Measurements from ENCODE around the gene GPHB5. TPM values are rescaled to one million over a fixed set of nuclear protein-coding genes. Genes with fewer than 3 reads are reported as not detected.

The GPHB5 gene
- total and polyA plus RNA-seq, 2 of the 13 experiments (the other 11 are each of a cell fraction or from before 2014, with no cell fraction given): not detected

DNA sequence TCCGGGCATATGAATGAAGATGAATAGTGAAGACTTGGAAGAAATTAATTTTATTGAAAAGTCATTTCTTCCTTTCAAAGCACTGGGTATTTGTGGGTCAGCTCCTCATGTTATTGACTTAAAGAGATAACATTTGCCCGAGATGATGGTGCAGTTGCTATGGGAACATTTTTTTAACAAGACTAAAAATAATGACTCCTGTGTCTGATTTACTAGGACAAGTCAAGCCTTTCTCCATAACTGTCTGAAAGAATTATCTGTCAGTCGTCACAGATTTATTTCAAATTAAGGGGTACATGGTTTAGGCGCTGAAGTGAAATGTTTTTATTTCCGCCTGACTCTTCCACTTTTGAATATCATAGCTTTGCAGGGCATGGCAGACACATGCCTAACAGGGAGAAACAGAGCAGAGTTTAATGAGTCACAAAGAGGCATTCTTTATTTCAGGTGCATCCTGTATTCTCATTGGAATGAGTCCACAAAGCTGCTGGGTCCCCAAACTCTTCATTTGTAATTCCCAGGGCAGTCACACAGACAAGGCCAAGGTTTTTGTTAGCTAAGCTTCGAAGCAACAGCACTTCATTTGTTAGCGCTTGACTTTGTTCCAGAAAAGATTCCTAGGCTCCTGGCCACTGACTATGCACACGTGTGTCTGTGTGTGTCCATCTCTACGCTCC lies 4.3 kb upstream of the GPHB5 start (continued):
- TF ChIP-seq, protein P1, sequence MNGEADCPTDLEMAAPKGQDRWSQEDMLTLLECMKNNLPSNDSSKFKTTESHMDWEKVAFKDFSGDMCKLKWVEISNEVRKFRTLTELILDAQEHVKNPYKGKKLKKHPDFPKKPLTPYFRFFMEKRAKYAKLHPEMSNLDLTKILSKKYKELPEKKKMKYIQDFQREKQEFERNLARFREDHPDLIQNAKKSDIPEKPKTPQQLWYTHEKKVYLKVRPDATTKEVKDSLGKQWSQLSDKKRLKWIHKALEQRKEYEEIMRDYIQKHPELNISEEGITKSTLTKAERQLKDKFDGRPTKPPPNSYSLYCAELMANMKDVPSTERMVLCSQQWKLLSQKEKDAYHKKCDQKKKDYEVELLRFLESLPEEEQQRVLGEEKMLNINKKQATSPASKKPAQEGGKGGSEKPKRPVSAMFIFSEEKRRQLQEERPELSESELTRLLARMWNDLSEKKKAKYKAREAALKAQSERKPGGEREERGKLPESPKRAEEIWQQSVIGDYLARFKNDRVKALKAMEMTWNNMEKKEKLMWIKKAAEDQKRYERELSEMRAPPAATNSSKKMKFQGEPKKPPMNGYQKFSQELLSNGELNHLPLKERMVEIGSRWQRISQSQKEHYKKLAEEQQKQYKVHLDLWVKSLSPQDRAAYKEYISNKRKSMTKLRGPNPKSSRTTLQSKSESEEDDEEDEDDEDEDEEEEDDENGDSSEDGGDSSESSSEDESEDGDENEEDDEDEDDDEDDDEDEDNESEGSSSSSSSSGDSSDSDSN (CRISPR knock-in tag; IDR thresholded peaks at IDR 0.05): no peak

DNA sequence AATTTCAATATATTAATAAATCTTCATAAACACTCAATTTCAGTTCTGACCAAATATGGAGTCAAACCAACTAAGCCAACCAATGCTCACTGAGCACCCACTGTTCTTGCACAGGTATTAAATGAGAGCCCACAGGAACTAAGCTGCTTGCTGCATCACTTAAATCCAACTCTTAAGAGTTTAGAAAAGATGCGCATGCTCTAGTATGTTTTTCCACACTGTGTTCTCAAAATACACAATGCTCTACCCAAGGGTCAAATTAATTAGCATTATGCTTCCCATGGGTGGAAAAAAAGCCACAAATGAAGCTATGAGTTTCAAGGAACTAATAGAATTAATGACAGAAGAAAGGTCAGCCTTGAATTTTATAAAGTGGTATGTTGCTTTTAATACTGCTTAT lies 3.7 kb upstream of the GPHB5 start:
- intact Hi-C loops (cut with micrococcal nuclease; ENCODE audit: unreplicated experiment): no loop called here

More for the DNA sequence above, 3.7 kb upstream of the GPHB5 start:
- Histone ChIP-seq H3K36me3 (replicated peaks in 1 of 2; ENCODE audit: control insufficient read depth in 1 of 2, insufficient read depth in 2 of 2, low read length in 2 of 2) (no peaks in the 10 kb centered on the region), H3K9me3 (ENCODE audit: low read length) (no peaks in the 10 kb centered on the region), H3K4me1 (ENCODE audit: insufficient read depth, low read length) (no peaks in the 10 kb centered on the region), H3K4me3 (replicated peaks in 1 of 3; ENCODE audit: insufficient read depth in 1 of 3, low read depth in 2 of 3, low read length in 3 of 3) (no peak overlapping the region), H3K27me3 (ENCODE audit: control insufficient read depth in 1 of 2, insufficient read depth in 2 of 2, low read length in 2 of 2) (peaks cover 0 to 5% of the 10 kb centered on the region in 2 experiments; a peak in 1 of 5 replicates), H4K20me1 (ENCODE audit: insufficient read depth, low read length) (no peaks in the 10 kb centered on the region), H3K9ac (ENCODE audit: insufficient read depth, low read depth, low read length) (no peak overlapping the region), H2AFZ (ENCODE audit: low read length) (no peak overlapping the region), H3K4me2 (ENCODE audit: low read depth, low read length) (no peak overlapping the region), H3K79me2 (ENCODE audit: insufficient read depth, low read length) (no peaks in the 10 kb centered on the region), H3K27ac (ENCODE audit: extremely low read length, insufficient read depth, low read length) (no peak overlapping the region)
- 100% methylated on average over 1 of the region's 1 CpG for WGBS (ENCODE audit: low lambda C conversion rate)
- ChIA-PET CTCF (ENCODE audit: low intra/inter-chr PET ratio, low total read pairs) (no interaction called here), POLR2A (no interaction called here)
- ATAC-seq: no peak
- DNase-seq (ENCODE audit: low spot score): no peak
- no peak for TF ChIP-seq AGO2 (optimal IDR thresholded peaks at IDR 0.05; ENCODE audit: low read depth, low read length)
- FAIRE-seq: no peak
- BruUV-seq (replicated peaks): no TSS peak
- in situ Hi-C loops (cut with HindIII; ENCODE audit: extremely low pct_ligation_motif_present, low pct_unique_long_range_greater_than_20kb): no loop called here
